Stimulated activated CD4-positive, alpha-beta T cell treated with anti-CD3 and anti-CD28 coated beads, Interleukin-1b, Interleukin-23, amount 100 ng/mL, for 48 hours (primary cell): ENCODE data around the gene SLC37A1.

Source experiments
- DNase-seq: peaks from one replicate; pipeline ENCODE4 v3.0.0-alpha.2; 2020

SLC37A1 gene

GRCh38 chr21:42547001-42547905 lies 33.6 kb downstream of the SLC37A1 start:
- no peak for DNase-seq

- no peak for DNase-seq
These were observed 34.3 kb downstream of the SLC37A1 start for GRCh38 chr21:42547906-42548365.

DNA sequence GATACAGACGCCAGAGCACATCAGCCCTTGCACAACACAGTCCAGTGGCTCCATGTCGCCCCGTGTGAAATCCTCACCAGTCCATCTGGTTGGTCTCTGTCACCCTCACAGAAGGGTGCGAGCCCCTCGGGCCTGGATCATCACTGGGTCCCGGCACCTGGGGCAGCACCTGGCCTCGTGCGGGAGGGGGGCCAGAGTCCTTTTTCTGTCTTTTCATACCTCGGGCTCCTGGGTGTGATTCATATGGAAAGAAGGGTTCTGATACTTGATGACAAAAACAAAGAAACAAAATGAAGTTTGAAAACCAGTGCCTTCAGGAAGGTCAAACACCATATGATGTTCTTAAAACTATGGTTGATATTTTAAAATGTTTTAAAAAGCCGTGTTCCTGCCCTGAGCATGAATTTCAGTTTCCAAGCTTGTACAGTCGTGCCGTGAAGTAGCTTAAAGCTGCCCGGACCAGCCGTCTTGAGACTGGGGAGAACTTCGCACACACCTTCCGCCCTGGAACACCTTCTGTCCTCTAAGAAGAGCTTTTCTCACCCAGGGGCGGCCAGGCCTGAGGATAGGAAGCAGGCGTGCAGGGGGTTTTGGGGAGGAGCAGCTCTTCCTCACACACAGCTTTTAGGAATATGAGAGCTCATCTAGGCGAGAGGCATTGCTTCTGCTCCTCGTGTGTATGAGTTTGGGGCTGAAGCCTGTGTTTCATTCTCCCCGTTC lies 35.2 kb downstream of the SLC37A1 start:
- no peak for DNase-seq

- no peak for DNase-seq
These were observed 37.2 kb downstream of the SLC37A1 start for GRCh38 chr21:42550817-42551216.

- DNase-seq, result no peak
These were observed 39.0 kb downstream of the SLC37A1 start for GRCh38 chr21:42552407-42553336.

GRCh38 chr21:42553435-42553834 lies 39.8 kb downstream of the SLC37A1 start:
- DNase-seq, result no peak

DNA sequence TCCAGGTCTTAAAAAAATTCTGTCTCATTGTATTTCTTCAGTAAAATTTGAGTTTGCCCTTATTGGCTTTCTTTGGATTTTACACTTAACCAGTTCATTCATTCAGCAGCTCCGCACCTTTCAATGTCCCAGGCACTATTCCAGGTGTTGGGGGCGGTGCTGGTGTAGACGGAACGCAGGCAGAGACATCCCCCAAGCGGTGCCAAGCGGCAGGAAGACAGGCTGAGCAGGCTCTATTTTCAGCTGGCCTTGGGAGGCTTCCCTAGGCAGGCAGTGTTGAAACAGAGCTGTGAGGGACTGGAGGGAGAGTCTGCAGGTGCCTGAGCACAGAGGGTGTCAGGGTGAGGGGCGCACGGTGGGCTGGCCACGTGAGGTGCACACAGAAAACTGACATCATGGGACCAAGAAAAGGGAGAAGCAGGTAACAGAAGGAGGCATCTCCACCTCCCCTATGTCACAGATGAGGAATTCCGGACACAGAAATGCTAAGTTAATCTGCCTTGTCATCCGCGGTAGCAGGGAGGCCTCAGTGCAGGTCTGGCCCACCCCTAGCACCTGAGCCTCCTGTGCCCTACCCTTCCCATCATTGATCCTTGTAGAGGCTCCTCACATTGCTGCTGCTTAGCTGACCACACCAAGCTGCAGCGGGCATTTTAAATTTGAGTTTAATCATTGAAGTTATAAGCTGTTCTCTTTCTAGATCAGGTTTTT lies 40.8 kb downstream of the SLC37A1 start:
- no peak for DNase-seq

DNA sequence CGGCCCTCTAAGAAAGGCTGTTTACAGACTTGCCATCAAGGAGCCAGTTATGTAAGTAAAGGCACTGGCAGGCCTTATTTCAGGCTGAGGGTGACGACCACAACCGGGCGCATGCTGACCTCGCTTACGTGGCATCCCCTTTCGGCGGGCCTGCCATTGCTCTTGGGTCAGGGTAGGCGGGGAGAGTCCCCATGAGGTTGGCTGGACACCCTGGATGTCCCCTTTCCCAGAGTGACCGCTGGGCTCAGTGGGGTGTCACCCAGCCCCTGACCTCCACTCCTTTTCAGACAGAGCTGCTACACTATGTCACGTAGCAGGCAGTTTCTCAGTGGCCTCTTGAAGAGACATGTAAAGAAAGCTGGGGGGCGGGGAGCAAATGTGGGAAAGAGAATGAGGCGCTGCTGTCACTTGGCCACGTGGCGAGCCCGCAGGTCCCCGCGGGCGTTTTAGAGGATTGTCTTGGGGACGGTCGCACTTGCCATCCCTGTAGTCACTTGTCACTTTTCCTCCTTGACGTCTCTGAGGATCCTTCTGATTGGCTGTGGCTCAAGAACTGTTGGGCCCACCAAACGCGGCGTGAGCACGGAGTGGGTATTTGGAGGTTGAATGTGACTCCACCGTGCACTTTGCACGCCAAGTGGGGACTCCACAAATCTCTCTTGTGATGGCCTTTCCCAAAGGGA lies 42.2 kb downstream of the SLC37A1 start:
- no peak for DNase-seq

- no peak for DNase-seq
These were observed 42.8 kb downstream of the SLC37A1 start for GRCh38 chr21:42556476-42556875.

- no peak for DNase-seq
These were observed 43.3 kb downstream of the SLC37A1 start for GRCh38 chr21:42556960-42557359.

GRCh38 chr21:42557420-42557819 lies 43.8 kb downstream of the SLC37A1 start:
- no peak for DNase-seq

DNA sequence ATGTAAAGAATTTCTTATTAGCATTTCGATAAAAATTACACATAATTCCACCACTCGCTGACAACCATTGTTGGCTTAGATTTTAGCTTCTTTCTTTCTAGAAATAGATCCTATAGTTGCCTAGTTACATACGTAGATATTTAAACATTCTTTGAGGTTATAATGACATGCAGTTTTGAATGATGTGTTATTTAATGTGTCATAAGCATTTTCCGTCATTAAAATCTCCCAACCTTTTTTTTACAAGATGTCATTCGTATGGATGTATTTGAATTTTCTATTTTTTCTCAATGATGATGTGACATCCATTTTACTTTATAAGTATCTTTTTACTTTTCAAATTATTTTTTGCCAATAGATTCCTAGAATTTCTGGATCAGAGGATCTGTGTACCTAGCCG lies 44.7 kb downstream of the SLC37A1 start:
- DNase-seq, result no peak

GRCh38 chr21:42558846-42559245 lies 45.2 kb downstream of the SLC37A1 start:
- no peak for DNase-seq

- DNase-seq, result no peak
These were observed 45.7 kb downstream of the SLC37A1 start for GRCh38 chr21:42559326-42559725.

DNA sequence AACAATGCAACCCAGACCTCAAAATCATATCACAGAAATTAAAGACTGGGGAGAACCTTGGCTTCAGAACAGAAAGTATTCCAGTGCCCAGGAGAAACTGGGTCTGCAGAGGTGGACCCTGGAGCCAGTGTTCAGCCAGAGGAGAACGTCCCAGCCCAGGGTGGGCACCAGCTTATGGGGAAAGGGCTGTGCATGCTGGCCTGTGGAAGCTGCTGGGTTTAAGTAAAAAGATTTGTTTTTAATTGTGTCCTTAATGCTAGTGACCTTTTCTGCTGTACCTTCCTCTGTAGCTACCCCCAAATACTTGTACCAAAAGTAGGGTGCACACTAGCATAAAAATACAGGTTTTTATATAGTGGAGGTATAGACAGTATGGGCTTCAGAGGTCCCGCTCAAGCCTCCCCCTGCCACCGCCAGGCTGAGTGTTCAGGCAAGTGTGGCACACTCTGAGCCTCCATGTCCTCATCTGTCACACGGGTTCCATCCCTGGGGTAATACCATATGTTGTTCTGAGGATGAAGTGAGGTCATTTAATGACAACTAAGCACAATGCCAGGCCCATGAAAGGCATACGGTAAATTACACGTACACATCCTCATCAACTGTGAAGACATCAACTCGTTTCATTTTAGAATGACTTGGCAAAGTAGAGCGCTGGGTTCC lies 47.0 kb downstream of the SLC37A1 start:
- DNase-seq, result no peak

- DNase-seq, result no peak
These were observed 48.4 kb downstream of the SLC37A1 start for GRCh38 chr21:42561762-42562650.

GRCh38 chr21:42562816-42563215 lies 49.2 kb downstream of the SLC37A1 start:
- DNase-seq, result no peak

DNA sequence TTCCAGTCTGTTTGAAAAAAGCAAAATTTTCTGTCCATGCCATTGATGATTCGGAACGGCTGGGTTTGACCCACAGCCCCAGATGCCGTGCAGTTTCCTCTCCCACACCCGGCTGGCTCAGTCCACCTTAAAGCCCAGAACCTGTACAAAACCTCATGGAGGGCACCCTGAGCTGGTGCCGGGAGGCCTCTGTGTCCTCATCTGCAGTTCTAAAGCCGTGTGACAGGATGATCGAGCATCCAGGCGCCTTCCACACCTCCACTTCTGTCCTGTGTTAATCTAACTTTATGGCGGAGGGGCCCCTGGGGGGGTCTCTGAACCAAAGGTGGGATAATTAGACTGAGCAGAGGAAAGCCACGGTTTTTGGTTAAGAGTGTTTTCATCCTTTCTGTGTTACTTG lies 49.6 kb downstream of the SLC37A1 start:
- DNase-seq, result no peak

DNA sequence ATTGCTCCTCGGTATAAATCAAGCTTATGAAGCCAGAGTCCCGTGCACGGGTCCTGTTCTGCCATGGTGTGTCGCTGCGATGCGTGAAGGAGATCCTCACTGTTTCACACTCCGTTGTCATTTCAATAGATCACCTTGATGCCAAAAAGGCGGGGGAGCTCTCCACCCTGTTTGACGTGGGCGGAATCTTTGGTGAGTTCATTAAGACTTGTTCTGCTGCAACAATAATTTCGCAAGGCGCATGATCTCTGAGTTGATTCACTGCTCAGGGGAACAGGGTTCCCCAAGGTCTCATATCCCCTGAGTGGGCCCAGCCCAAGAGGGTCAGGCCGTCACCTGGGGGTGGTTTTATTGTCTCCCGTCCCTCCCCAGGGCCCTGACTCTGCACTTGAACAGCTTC lies 50.0 kb downstream of the SLC37A1 start:
- no peak for DNase-seq

- no peak for DNase-seq
These were observed 50.9 kb downstream of the SLC37A1 start for GRCh38 chr21:42564561-42564971.
